GM19193 (cell line): ENCODE measurements around the gene CCDC40.
A peak's percentile ranks its signal among the peaks of the same experiment; 100 is the strongest.

ENCODE experiments used
- POLR2A ChIP-seq: IDR thresholded peaks from 4 replicates; pipeline ENCODE4 v1.6.1; 2011; ENCODE audit not compliant: insufficient read depth, insufficient read length; ENCODE audit errors: extremely low read depth

CCDC40 gene

DNA sequence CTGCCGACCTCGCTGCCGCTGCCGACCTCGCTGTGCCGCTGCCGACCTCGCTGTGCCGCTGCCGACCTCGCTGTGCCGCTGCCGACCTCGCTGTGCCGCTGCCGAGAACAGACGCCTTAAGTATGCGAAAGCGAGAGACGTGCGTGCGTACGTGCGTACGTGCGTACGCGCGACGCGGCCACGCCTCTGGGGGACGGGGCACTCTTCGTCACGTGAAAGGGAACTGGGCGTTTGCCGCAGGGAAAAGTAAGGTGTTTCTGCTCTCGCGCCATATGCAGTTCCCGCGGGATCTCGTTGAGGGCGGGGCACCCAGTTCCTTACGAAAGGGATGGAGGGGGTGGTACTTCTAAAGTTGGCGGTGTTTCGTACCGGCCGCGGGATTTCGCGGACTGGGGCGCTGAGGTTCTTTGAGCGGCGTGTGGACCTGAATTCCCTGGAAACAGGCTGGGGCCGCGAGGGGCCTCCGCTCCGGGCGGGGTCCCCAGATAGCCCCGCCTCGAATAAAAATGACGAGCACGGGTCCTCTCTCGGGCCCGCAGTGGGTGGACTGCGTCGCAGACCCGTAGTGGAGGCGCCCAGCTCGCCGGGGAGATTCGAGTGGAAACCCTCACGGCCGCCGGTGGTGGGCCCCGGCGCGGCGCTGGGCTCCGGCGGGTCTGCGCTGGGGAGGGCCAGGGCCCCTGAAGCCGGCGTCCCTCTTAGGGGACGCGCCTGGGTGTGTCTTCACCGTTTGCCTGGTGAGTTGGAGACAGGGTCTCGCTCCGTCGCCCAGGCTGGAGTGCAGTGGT lies 110.8 kb downstream of the CCDC40 start, which contains the start of gene EIF4A3:
Gene EIF4A3, minus strand, starts transcription at position 94 of the 788 bp plus-strand sequence. CDS start 167 bp downstream, outside the sequence.
- peak; percentile 99 for TF ChIP-seq POLR2A
